GM18505 (cell line): ENCODE measurements around the gene KCNH3.
"Not testable (repeated sequence)": the region's sequence is repeated elsewhere in the genome, so short reads cannot be mapped to it uniquely, and the experiment has no call there.

Source experiments
- ATAC-seq: cut with Tn5 transposase; IDR thresholded peaks from one replicate; pipeline ENCODE4 v1.9.1; 2021; ENCODE audit not compliant: unreplicated experiment
- POLR2A ChIP-seq: IDR thresholded peaks from 4 replicates; pipeline ENCODE4 v1.6.1; 2011; ENCODE audit warnings: borderline replicate concordance; ENCODE audit not compliant: insufficient read depth, insufficient read length; ENCODE audit errors: extremely low read depth

Gene KCNH3

GRCh38 chr12:49538510-49539403, at the start of gene KCNH3:
Gene KCNH3, plus strand, starts transcription at chr12:49539030. Its CDS starts 387 bp downstream, at chr12:49539417.
- TF ChIP-seq POLR2A, result no peak
- peak; percentile 58 for ATAC-seq

- no peak for ATAC-seq
- no peak for TF ChIP-seq POLR2A
Observed at GRCh38 chr12:49489154-49489553, 49.7 kb upstream of the KCNH3 start.

GRCh38 chr12:49489720-49490119, 49.1 kb upstream of the KCNH3 start:
- no peak for TF ChIP-seq POLR2A
- ATAC-seq, result no peak

GRCh38 chr12:49491823-49492222, 47.0 kb upstream of the KCNH3 start:
- no peak for TF ChIP-seq POLR2A
- no peak for ATAC-seq

- no peak for ATAC-seq
- no peak for TF ChIP-seq POLR2A
Observed at GRCh38 chr12:49493900-49494299, 44.9 kb upstream of the KCNH3 start.

GRCh38 chr12:49496417-49497360, 42.1 kb upstream of the KCNH3 start:
- no peak for TF ChIP-seq POLR2A
- ATAC-seq, result no peak

- TF ChIP-seq POLR2A, result no peak
- no peak for ATAC-seq
Observed at GRCh38 chr12:49501895-49502294, 36.9 kb upstream of the KCNH3 start.

GRCh38 chr12:49502590-49502989, 36.2 kb upstream of the KCNH3 start:
- TF ChIP-seq POLR2A, result no peak
- ATAC-seq, result no peak

- no peak for TF ChIP-seq POLR2A
Observed at GRCh38 chr12:49503674-49504180, 35.1 kb upstream of the KCNH3 start.

GRCh38 chr12:49505672-49506071, 33.2 kb upstream of the KCNH3 start:
- TF ChIP-seq POLR2A, result no peak
- no peak for ATAC-seq

More at GRCh38 chr12:49503674-49504180, 35.1 kb upstream of the KCNH3 start:
- no peak for ATAC-seq

GRCh38 chr12:49507139-49507538, 31.7 kb upstream of the KCNH3 start:
- TF ChIP-seq POLR2A, result no peak
- ATAC-seq, result no peak

GRCh38 chr12:49509681-49510080, 29.1 kb upstream of the KCNH3 start:
- not testable (repeated sequence) for ATAC-seq

- no peak for ATAC-seq
- no peak for TF ChIP-seq POLR2A
Observed at GRCh38 chr12:49511410-49511809, 27.4 kb upstream of the KCNH3 start.

GRCh38 chr12:49512546-49512945, 26.3 kb upstream of the KCNH3 start:
- ATAC-seq, result no peak
- TF ChIP-seq POLR2A, result no peak

- ATAC-seq, result no peak
- no peak for TF ChIP-seq POLR2A
Observed at GRCh38 chr12:49515266-49515665, 23.6 kb upstream of the KCNH3 start.
